GM21526 (cell line): ENCODE data around the gene KCNK15.

Experiments
- ATAC-seq: cut with Tn5 transposase; IDR thresholded peaks from one replicate; pipeline ENCODE4 v1.9.1; 2021; ENCODE audit warnings: moderate library complexity; ENCODE audit not compliant: unreplicated experiment, low FRiP score

KCNK15 gene

GRCh38 chr20:44781118-44781517, 35.5 kb downstream of the KCNK15 start:
- ATAC-seq, result no peak

GRCh38 chr20:44781791-44782190, 36.1 kb downstream of the KCNK15 start:
- ATAC-seq, result no peak

- ATAC-seq, result no peak
Measured at GRCh38 chr20:44784688-44785087, 39.0 kb downstream of the KCNK15 start.

- ATAC-seq, result no peak
Measured at GRCh38 chr20:44785768-44786167, 40.1 kb downstream of the KCNK15 start.

GRCh38 chr20:44787299-44787698, 41.6 kb downstream of the KCNK15 start:
- no peak for ATAC-seq

- no peak for ATAC-seq
Measured at GRCh38 chr20:44788706-44789456, 43.2 kb downstream of the KCNK15 start.

GRCh38 chr20:44790638-44791393, 45.2 kb downstream of the KCNK15 start:
- ATAC-seq, result no peak

- no peak for ATAC-seq
Measured at GRCh38 chr20:44792796-44793195, 47.1 kb downstream of the KCNK15 start.

- no peak for ATAC-seq
Measured at GRCh38 chr20:44795836-44796235, 50.2 kb downstream of the KCNK15 start.

- no peak for ATAC-seq
Measured at GRCh38 chr20:44796311-44796710, 50.6 kb downstream of the KCNK15 start.

GRCh38 chr20:44796758-44797457, 51.2 kb downstream of the KCNK15 start:
- no peak for ATAC-seq

GRCh38 chr20:44799691-44800090, 54.0 kb downstream of the KCNK15 start:
- no peak for ATAC-seq

- ATAC-seq, result no peak
Measured at GRCh38 chr20:44800391-44801046, 54.9 kb downstream of the KCNK15 start.
